ENCODE data around the gene LEP.
"Not testable (repeated sequence)": the region's sequence is repeated elsewhere in the genome, so short reads cannot be mapped to it uniquely, and the experiment has no call there.

LEP gene

GRCh38 chr7:128271942-128272481 lies 30.9 kb downstream of the LEP start:
- DNase-seq (ENCODE audit: low read depth in 2 of 2) = no peak

- DNase-seq (ENCODE audit: low read depth in 2 of 2) = no peak
Observed at GRCh38 chr7:128274246-128274883, 33.3 kb downstream of the LEP start.

GRCh38 chr7:128274884-128275603 lies 34.0 kb downstream of the LEP start:
- no peak for DNase-seq (ENCODE audit: low read depth in 2 of 2)

GRCh38 chr7:128275681-128276080 lies 34.6 kb downstream of the LEP start:
- no peak for DNase-seq (ENCODE audit: low read depth in 2 of 2)

GRCh38 chr7:128278366-128278765 lies 37.3 kb downstream of the LEP start:
- DNase-seq (ENCODE audit: low read depth in 2 of 2) = no peak

- no peak for DNase-seq (ENCODE audit: low read depth in 2 of 2)
Observed at GRCh38 chr7:128279124-128279713, 38.1 kb downstream of the LEP start.

GRCh38 chr7:128280451-128280850 lies 39.4 kb downstream of the LEP start:
- not testable (repeated sequence) for DNase-seq (ENCODE audit: low read depth in 2 of 2)

- DNase-seq (ENCODE audit: low read depth in 2 of 2) = no peak
Observed at GRCh38 chr7:128281605-128282380, 40.7 kb downstream of the LEP start.

GRCh38 chr7:128284102-128284501 lies 43.0 kb downstream of the LEP start:
- DNase-seq (ENCODE audit: low read depth in 2 of 2) = no peak

GRCh38 chr7:128287556-128287955 lies 46.5 kb downstream of the LEP start:
- no peak for DNase-seq (ENCODE audit: low read depth in 2 of 2)

- not testable (repeated sequence) for DNase-seq (ENCODE audit: low read depth in 2 of 2)
Observed at GRCh38 chr7:128298004-128298403, 56.9 kb downstream of the LEP start.

- no peak for DNase-seq (ENCODE audit: low read depth in 2 of 2)
Observed at GRCh38 chr7:128299109-128299607, 58.1 kb downstream of the LEP start.

- DNase-seq (ENCODE audit: low read depth in 2 of 2) = no peak
Observed at GRCh38 chr7:128302139-128302538, 61.1 kb downstream of the LEP start.

GRCh38 chr7:128303133-128303532 lies 62.1 kb downstream of the LEP start:
- DNase-seq (ENCODE audit: low read depth in 2 of 2) = no peak

GRCh38 chr7:128303643-128304042 lies 62.6 kb downstream of the LEP start:
- no peak for DNase-seq (ENCODE audit: low read depth in 2 of 2)

GRCh38 chr7:128304212-128304611 lies 63.1 kb downstream of the LEP start:
- DNase-seq (ENCODE audit: low read depth in 2 of 2) = no peak

GRCh38 chr7:128307061-128307460 lies 66.0 kb downstream of the LEP start:
- no peak for DNase-seq (ENCODE audit: low read depth in 2 of 2)
